Cardiac muscle cell (in vitro differentiated cells and primary cell): ENCODE data around the gene LAMA4. TPM values are rescaled to one million over a fixed set of nuclear protein-coding genes. Genes with fewer than 3 reads are reported as not detected.
A peak's percentile ranks its signal among the peaks of the same experiment; 100 is the strongest.

Experiments
- DNase-seq, 2 donors: peaks; one replicate each; pipeline versions ENCODE4 v3.0.0 to v3.0.0-alpha.2; 2010 to 2017; ENCODE audit warnings: low read depth in 1 of 2, low spot score in 1 of 2
- H3K27ac ChIP-seq: fragments of 200-600 bp; sonication (generic); 2 replicates; pipeline ENCODE4 v1.5.1; 2016
- H3K27me3 ChIP-seq: fragments of 200-600 bp; sonication (generic); 2 replicates; pipeline ENCODE4 v1.6.0; 2016; ENCODE audit warnings: control low read depth
- H3K36me3 ChIP-seq: fragments of 200-600 bp; sonication (generic); 2 replicates; pipeline ENCODE4 v1.5.1; 2016; ENCODE audit warnings: control low read depth
- H3K4me1 ChIP-seq: fragments of 200-600 bp; sonication (generic); 2 replicates; pipeline ENCODE4 v1.8.1; 2017; ENCODE audit warnings: low read depth, mild to moderate bottlenecking, mixed run types
- H3K4me3 ChIP-seq: fragments of 200-600 bp; sonication (generic); 2 replicates; pipeline ENCODE4 v1.5.1; 2016; ENCODE audit warnings: mild to moderate bottlenecking
- H3K9me3 ChIP-seq: fragments of 200-600 bp; sonication (generic); 2 replicates; pipeline ENCODE4 v1.5.1; 2017; ENCODE audit warnings: low read depth, mild to moderate bottlenecking, control low read depth
- CTCF ChIP-seq: IDR thresholded peaks from 2 replicates; pipeline ENCODE4 v1.5.1; 2012; ENCODE audit warnings: low read depth, mild to moderate bottlenecking, low read length
- polyA plus RNA-seq: library from polyadenylated mRNA; unstranded; fragments of >200 nt; fragmentation: Nextera tagmentation; extraction: Ambion mirVana; gene quantifications from 2 replicates; pipeline ENCODE4 v1.2.1, GENCODE V29; 2016
- total RNA-seq: library from RNA; depleted of rRNA; stranded (reverse); fragments of >200 nt; gene quantifications from 2 replicates; pipeline ENCODE4 v1.2.3, GENCODE V29; 2016

The LAMA4 gene
- total and polyA plus RNA-seq, 2 experiments from 2014 or later: 162 to 304 TPM

- Histone ChIP-seq H3K27ac (no peak overlapping the region), H3K9me3 (no peaks in the 10 kb centered on the region), H3K4me3 (no peak overlapping the region), H3K36me3 (peaks cover 94% of the 10 kb centered on the region), H3K27me3 (no peaks in the 10 kb centered on the region), H3K4me1 (no peaks in the 10 kb centered on the region)
- TF ChIP-seq CTCF: no peak
- peak in 1 of 2 donors; percentile 78 for DNase-seq
Measured at GRCh38 chr6:112153926-112154607, 100.3 kb downstream of the LAMA4 start.

DNA sequence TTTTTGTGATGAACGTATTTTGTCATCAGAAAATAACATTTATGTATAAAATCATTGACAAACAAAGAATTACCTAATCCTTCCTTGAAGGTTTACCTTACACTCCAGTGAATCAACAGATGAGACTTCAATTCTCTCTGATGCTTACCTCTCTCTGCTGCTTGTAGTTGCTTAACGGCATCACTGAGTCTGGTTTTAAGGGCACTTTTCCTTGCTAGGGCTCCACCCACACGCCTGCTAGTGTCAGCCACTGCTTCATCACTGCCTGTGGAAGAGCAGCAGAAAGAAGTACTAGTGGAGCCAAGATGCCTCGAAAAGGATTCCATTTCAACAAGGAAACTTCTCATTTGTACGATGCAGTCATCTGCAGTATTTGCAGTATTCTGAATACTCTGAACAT lies 104.0 kb downstream of the LAMA4 start:
- Histone ChIP-seq H3K9me3 (no peaks in the 10 kb centered on the region), H3K27ac (peak overlapping the region; percentile 26), H3K27me3 (no peaks in the 10 kb centered on the region), H3K4me1 (no peaks in the 10 kb centered on the region), H3K36me3 (peaks cover 95% of the 10 kb centered on the region), H3K4me3 (no peak overlapping the region)
- no peak for DNase-seq
- TF ChIP-seq CTCF: no peak

DNA sequence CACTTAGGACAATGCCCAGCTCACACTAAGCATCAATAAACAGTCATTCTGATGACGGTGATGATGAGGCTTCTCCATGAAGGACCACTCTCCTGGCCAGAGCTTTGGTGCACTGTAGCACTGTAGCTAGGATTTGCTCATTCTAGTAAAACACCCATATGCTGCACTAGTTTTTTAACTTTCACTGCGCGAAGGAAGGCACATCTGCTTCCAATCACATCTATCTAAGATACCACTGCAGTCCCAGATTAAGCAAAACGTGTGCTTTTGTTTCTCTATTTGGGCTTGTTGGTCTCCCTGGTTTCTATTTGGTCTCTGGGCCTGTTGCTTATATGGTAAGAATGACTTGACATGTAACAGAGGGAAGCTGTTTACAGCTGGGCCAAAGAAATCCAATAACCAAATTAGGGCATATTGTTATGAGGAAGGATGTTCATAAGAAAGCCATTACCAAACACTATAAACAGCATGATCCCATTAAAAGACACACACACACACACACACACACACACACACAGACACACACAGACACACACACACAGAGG lies 104.6 kb downstream of the LAMA4 start:
- Histone ChIP-seq H3K36me3 (peaks cover 95% of the 10 kb centered on the region), H3K4me3 (no peak overlapping the region), H3K9me3 (no peaks in the 10 kb centered on the region), H3K4me1 (no peaks in the 10 kb centered on the region), H3K27me3 (no peaks in the 10 kb centered on the region), H3K27ac (peak overlapping the region; percentile 1)
- DNase-seq: peak in 1 of 2 donors; percentile 59
- no peak for TF ChIP-seq CTCF

DNA sequence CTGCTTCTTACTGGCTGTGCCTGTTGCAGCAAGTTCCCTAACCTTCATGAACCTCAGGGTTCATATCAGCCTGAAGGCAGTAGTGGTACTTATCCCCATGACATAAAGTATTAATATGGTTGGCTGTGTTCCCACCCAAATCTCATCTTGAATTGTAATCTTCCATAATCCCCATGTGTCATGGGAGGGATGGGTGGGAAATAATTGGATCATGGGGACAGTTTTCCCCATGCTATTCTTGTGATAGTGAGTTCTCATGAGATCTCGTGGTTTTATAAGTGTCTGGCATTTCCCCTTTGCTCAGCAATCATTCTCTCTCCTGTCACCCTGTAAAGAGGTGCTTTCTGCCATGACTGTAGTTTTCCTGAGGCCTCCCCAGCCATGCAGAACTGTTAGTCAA lies 105.1 kb downstream of the LAMA4 start:
- TF ChIP-seq CTCF: no peak
- Histone ChIP-seq H3K27me3 (no peaks in the 10 kb centered on the region), H3K27ac (peak overlapping the region; percentile 1), H3K36me3 (peaks cover 95% of the 10 kb centered on the region), H3K4me1 (no peaks in the 10 kb centered on the region), H3K4me3 (no peak overlapping the region), H3K9me3 (no peaks in the 10 kb centered on the region)
- no peak for DNase-seq

DNA sequence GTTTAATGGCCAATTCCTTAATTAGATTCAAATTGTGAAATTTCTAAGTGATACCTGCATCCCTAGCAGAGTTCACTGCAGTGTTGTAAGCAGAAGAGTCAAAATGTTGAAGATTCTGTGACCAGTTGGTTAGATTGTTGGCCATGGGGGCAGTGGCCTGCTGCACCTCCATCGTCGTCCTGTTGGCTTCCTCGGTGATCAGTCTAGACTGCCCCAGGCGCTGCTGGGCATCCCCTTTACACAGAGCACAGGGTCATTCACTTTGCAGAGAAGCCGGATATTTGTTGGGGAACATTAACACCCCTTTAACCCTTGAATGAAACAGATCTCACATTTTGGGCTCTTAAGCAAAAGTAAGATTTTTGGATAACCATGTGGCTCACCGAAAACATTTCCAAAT lies 106.3 kb downstream of the LAMA4 start:
- no peak overlapping the region for H3K27ac ChIP-seq
- H3K4me3 ChIP-seq: no peak overlapping the region
- H3K9me3 ChIP-seq: no peaks in the 10 kb centered on the region
- no peak for TF ChIP-seq CTCF
- DNase-seq: no peak
- peaks cover 95% of the 10 kb centered on the region for H3K36me3 ChIP-seq
- no peaks in the 10 kb centered on the region for H3K4me1 ChIP-seq
- no peaks in the 10 kb centered on the region for H3K27me3 ChIP-seq
